Neural progenitor cell (in vitro differentiated cells): ENCODE measurements around the gene MYO15B.

ENCODE experiments used
- CTCF ChIP-seq: fragments of 200-600 bp; sonication (generic); IDR thresholded peaks from 2 replicates; pipeline ENCODE4 v1.5.1; 2017; ENCODE audit warnings: antibody characterized with exemption, mild to moderate bottlenecking
- EZH2 ChIP-seq: fragments of 200-600 bp; sonication (generic); IDR thresholded peaks from 2 replicates; pipeline ENCODE4 v1.6.1; 2017; ENCODE audit warnings: antibody characterized with exemption, mild to moderate bottlenecking, moderate library complexity
- EZH2phosphoT487 ChIP-seq: fragments of 200-600 bp; sonication (generic); IDR thresholded peaks from 2 replicates; pipeline ENCODE4 v1.6.1; 2017; ENCODE audit warnings: antibody characterized with exemption

GRCh38 chr17:75555679-75556153, 31.9 kb upstream of the MYO15B start:
- TF ChIP-seq CTCF, result no peak
- no peak for TF ChIP-seq EZH2
- no peak for TF ChIP-seq EZH2phosphoT487
